Ovary (tissue), 3 donors: Measurements from ENCODE around the gene SPAG9.

Source experiments
- CTCF ChIP-seq, 3 donors: fragments of 450-650 bp in 2 of 3; fragments of 200-600 bp in 1 of 3; IDR thresholded peaks; one replicate each; pipeline versions ENCODE4 v1.5.1 to v1.8.0; 2016 to 2022; ENCODE audit warnings: antibody characterized with exemption in 3 of 3, mild to moderate bottlenecking in 1 of 3
- EP300 ChIP-seq: sonication (generic); formaldehyde crosslinking; IDR thresholded peaks from one replicate; pipeline ENCODE4 v1.6.1; 2017; ENCODE audit warnings: antibody characterized with exemption
- POLR2A ChIP-seq: fragments of 450-650 bp; IDR thresholded peaks from one replicate; pipeline ENCODE4 v1.6.1; 2017; ENCODE audit warnings: antibody characterized with exemption, mild to moderate bottlenecking, moderate library complexity
- donor health status: DM: no; HTN: no; CAD: no.

GRCh38 chr17:50935996-50936266 lies 184.7 kb downstream of the SPAG9 start:
- no peak for TF ChIP-seq CTCF (IDR thresholded peaks at IDR 0.05)
- no peak for TF ChIP-seq POLR2A
- TF ChIP-seq EP300: no peak
